ENCODE measurements around the gene RAB36.

Gene RAB36

DNA sequence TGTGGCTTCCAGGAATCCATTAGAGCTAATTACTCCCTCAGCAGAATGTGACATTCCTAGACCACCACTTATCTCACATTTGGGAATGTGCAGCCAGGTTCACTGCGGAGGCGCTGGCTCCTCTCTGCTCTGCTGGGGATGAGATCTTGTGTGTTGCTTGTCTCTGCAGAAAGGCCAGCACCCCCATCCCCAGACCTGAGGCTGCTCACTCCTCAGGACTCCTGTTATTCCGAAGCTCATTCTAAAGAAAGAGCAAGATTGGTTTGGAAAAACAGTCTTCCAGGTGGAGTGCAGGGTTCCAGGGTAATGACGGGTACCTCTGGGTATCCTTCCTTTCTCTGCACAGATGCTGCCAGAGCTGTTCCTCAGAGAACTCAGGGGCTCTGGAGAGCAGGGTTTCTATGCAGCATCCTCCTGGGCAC lies 24.3 kb upstream of the RAB36 start:
- no peaks in the 10 kb centered on the region for H3K27me3 Mint-ChIP-seq (ENCODE audit: low read depth)
- no peaks in the 10 kb centered on the region for H3K9me3 Mint-ChIP-seq
- H3K4me1 Mint-ChIP-seq = no peaks in the 10 kb centered on the region
- H3K27ac Mint-ChIP-seq = no peak overlapping the region
- H3K4me3 Mint-ChIP-seq = no peak overlapping the region
- no peaks in the 10 kb centered on the region for H3K36me3 Mint-ChIP-seq (ENCODE audit: low read depth)
- TF ChIP-seq CTCF (IDR thresholded peaks at IDR 0.05; ENCODE audit: unreplicated experiment in 3 of 3) = no peak

DNA sequence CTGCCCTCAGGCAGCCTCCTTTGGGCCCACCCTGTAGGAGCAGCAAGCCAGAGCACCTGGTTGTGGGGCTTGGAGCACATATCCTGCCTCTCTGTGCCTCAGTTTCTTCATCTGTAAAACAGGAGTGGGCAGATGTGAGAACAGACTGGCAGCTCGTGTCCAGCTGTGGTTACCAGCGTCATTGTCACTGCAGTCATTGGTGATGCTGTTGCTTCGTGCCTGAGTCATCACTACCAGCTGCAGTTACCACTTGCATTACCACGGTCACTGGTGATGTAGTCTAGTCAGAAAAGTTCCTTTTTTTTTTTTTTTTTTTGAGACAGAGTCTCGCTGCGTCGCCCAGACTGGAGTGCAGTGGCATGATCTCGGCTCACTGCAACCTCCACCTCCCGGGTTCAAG lies 23.9 kb upstream of the RAB36 start:
- Mint-ChIP-seq H3K27me3 (ENCODE audit: low read depth) (no peaks in the 10 kb centered on the region), H3K4me1 (no peaks in the 10 kb centered on the region), H3K27ac (no peak overlapping the region)

GRCh38 chr22:23122216-23122957 lies 22.9 kb upstream of the RAB36 start:
- H3K36me3 Mint-ChIP-seq (ENCODE audit: low read depth) = no peaks in the 10 kb centered on the region
- no peaks in the 10 kb centered on the region for H3K4me1 Mint-ChIP-seq
- H3K27me3 Mint-ChIP-seq (ENCODE audit: low read depth) = no peaks in the 10 kb centered on the region
- no peak overlapping the region for H3K27ac Mint-ChIP-seq
- TF ChIP-seq CTCF (IDR thresholded peaks at IDR 0.05; ENCODE audit: unreplicated experiment in 3 of 3) = no peak
- no peaks in the 10 kb centered on the region for H3K9me3 Mint-ChIP-seq
- no peak overlapping the region for H3K4me3 Mint-ChIP-seq

More for the DNA sequence above, 23.9 kb upstream of the RAB36 start:
- Mint-ChIP-seq H3K36me3 (ENCODE audit: low read depth) (no peaks in the 10 kb centered on the region), H3K4me3 (no peak overlapping the region), H3K9me3 (no peaks in the 10 kb centered on the region)
- no peak for TF ChIP-seq CTCF (IDR thresholded peaks at IDR 0.05; ENCODE audit: unreplicated experiment in 3 of 3)

DNA sequence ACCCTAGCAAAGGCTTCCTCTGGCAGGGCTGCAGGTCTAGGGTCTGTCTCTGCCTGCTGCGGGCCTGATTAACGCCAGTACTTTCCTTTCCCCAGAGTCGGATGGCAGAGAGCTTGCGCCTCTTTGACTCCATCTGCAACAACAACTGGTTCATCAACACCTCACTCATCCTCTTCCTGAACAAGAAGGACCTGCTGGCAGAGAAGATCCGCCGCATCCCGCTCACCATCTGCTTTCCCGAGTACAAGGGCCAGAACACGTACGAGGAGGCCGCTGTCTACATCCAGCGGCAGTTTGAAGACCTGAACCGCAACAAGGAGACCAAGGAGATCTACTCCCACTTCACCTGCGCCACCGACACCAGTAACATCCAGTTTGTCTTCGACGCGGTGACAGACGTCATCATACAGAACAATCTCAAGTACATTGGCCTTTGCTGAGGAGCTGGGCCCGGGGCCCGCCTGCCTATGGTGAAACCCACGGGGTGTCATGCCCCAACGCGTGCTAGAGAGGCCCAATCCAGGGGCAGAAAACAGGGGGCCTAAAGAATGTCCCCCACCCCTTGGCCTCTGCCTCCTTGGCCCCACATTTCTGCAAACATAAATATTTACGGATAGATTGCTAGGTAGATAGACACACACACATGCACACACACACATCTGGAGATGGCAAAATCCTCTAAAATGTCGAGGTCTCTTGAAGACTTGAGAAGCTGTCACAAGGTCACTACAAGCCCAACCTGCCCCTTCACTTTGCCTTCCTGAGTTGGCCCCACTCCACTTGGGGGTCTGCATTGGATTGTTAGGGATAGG lies 22.1 kb upstream of the RAB36 start:
- H3K4me1 Mint-ChIP-seq = peaks cover 2% of the 10 kb centered on the region
- peaks cover 2% of the 10 kb centered on the region for H3K27me3 Mint-ChIP-seq (ENCODE audit: low read depth)
- H3K27ac Mint-ChIP-seq = no peak overlapping the region
- H3K36me3 Mint-ChIP-seq (ENCODE audit: low read depth) = no peaks in the 10 kb centered on the region
- TF ChIP-seq CTCF (IDR thresholded peaks at IDR 0.05; ENCODE audit: unreplicated experiment in 3 of 3) = no peak
- no peak overlapping the region for H3K4me3 Mint-ChIP-seq
- no peaks in the 10 kb centered on the region for H3K9me3 Mint-ChIP-seq

- peaks cover 7% of the 10 kb centered on the region for H3K4me1 Mint-ChIP-seq
- no peak for TF ChIP-seq CTCF (IDR thresholded peaks at IDR 0.05; ENCODE audit: unreplicated experiment in 3 of 3)
- H3K27ac Mint-ChIP-seq = no peak overlapping the region
- H3K9me3 Mint-ChIP-seq = no peaks in the 10 kb centered on the region
- no peak overlapping the region for H3K4me3 Mint-ChIP-seq
- no peaks in the 10 kb centered on the region for H3K36me3 Mint-ChIP-seq (ENCODE audit: low read depth)
- peaks cover 8% of the 10 kb centered on the region for H3K27me3 Mint-ChIP-seq (ENCODE audit: low read depth)
Observed at GRCh38 chr22:23123804-23124254, 21.4 kb upstream of the RAB36 start.
